Measurements from ENCODE around the gene VEGFA. TPM values are rescaled to one million over a fixed set of nuclear protein-coding genes. Genes with fewer than 3 reads are reported as not detected.

The VEGFA gene
- 35.5 and 37.2 TPM in 2 replicates for total RNA-seq (2014; rRNA removed; shearing (Covaris generic))
- 48.8 and 80.5 TPM in 2 replicates for polyA plus RNA-seq (2015; cell fraction: cytosol; rRNA removed)
- 507 and 526 TPM in 2 replicates for polyA plus RNA-seq (2015; cell fraction: nucleus; rRNA removed)

DNA sequence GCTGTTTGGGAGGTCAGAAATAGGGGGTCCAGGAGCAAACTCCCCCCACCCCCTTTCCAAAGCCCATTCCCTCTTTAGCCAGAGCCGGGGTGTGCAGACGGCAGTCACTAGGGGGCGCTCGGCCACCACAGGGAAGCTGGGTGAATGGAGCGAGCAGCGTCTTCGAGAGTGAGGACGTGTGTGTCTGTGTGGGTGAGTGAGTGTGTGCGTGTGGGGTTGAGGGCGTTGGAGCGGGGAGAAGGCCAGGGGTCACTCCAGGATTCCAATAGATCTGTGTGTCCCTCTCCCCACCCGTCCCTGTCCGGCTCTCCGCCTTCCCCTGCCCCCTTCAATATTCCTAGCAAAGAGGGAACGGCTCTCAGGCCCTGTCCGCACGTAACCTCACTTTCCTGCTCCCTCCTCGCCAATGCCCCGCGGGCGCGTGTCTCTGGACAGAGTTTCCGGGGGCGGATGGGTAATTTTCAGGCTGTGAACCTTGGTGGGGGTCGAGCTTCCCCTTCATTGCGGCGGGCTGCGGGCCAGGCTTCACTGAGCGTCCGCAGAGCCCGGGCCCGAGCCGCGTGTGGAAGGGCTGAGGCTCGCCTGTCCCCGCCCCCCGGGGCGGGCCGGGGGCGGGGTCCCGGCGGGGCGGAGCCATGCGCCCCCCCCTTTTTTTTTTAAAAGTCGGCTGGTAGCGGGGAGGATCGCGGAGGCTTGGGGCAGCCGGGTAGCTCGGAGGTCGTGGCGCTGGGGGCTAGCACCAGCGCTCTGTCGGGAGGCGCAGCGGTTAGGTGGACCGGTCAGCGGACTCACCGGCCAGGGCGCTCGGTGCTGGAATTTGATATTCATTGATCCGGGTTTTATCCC lies at the start of gene VEGFA:
Gene VEGFA, plus strand, starts transcription at position 686 of the 846 bp plus-strand sequence.
- peak; percentile 84 for DNase-seq (ENCODE audit: low read depth, low spot score)
- in situ Hi-C loops (cut with HindIII; ENCODE audit: low pct_unique_long_range_greater_than_20kb, low sequenced_read_pairs), result no loop called here

DNA sequence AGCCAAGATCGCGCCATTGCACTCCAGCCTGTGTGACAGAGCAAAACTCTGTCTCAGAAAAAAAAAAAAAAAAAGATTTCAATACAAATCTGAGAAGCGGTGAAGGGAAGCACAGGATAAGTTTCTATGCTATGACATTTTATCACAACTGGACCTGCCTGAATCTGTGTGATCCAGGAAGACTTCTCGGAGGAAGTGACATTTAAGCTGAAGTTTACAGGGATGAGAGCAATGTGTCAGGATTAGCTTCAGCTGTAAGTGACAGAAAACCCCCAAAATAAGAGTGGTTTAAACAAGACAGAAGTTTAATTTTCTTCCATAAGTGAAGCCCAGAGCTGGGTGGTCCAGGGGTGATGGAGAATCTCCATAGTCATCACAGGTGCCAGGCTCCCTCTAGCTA lies 49.0 kb upstream of the VEGFA start:
- in situ Hi-C loops (cut with HindIII; ENCODE audit: low pct_unique_long_range_greater_than_20kb, low sequenced_read_pairs), result no loop called here

GRCh38 chr6:43722920-43723545 lies 47.0 kb upstream of the VEGFA start:
- in situ Hi-C loops (cut with HindIII; ENCODE audit: low pct_unique_long_range_greater_than_20kb, low sequenced_read_pairs), result no loop called here
- DNase-seq (ENCODE audit: low read depth, low spot score), result no peak

More for the DNA sequence above, 49.0 kb upstream of the VEGFA start:
- no peak for DNase-seq (ENCODE audit: low read depth, low spot score)

DNA sequence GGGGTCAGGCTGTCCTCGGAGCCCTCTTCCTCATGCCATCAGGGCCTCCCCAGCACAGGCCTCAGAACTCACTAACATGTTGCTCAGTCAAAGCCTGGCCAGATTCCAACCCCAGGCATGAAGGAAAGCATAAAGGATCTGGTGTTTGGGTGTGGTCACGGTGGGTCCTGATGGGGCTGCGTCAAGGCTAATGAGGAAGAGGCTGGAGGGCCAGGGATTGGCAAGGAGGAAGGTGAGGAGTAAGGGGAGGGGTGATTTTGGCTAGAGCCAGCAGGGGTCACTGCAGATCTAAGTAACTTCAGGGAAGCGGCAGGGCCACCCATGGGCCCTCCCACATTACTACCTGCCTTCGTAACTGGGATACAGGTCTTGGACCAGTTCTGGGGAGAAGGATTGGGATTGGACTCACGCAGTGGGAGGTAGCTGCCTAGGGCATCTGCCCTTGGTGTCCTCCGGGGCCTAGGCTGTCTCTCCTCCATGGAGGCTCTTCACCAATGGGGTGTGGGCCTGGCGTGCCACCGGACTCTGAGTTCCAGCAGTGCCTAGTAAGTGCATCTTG lies 46.2 kb upstream of the VEGFA start:
- DNase-seq (ENCODE audit: low read depth, low spot score), result peak; percentile 81
- in situ Hi-C loops (cut with HindIII; ENCODE audit: low pct_unique_long_range_greater_than_20kb, low sequenced_read_pairs), result no loop called here

GRCh38 chr6:43724354-43724753 lies 45.7 kb upstream of the VEGFA start:
- no peak for DNase-seq (ENCODE audit: low read depth, low spot score)
- in situ Hi-C loops (cut with HindIII; ENCODE audit: low pct_unique_long_range_greater_than_20kb, low sequenced_read_pairs), result no loop called here

GRCh38 chr6:43724914-43725642 lies 44.9 kb upstream of the VEGFA start:
- in situ Hi-C loops (cut with HindIII; ENCODE audit: low pct_unique_long_range_greater_than_20kb, low sequenced_read_pairs), result no loop called here
- DNase-seq (ENCODE audit: low read depth, low spot score), result peak; percentile 53

GRCh38 chr6:43725643-43726580 lies 44.1 kb upstream of the VEGFA start:
- DNase-seq (ENCODE audit: low read depth, low spot score), result no peak
- in situ Hi-C loops (cut with HindIII; ENCODE audit: low pct_unique_long_range_greater_than_20kb, low sequenced_read_pairs), result no loop called here

- in situ Hi-C loops (cut with HindIII; ENCODE audit: low pct_unique_long_range_greater_than_20kb, low sequenced_read_pairs), result no loop called here
- DNase-seq (ENCODE audit: low read depth, low spot score), result no peak
Measured at GRCh38 chr6:43727634-43728033, 42.4 kb upstream of the VEGFA start.

GRCh38 chr6:43728586-43728985 lies 41.4 kb upstream of the VEGFA start:
- no peak for DNase-seq (ENCODE audit: low read depth, low spot score)
- in situ Hi-C loops (cut with HindIII; ENCODE audit: low pct_unique_long_range_greater_than_20kb, low sequenced_read_pairs), result no loop called here

DNA sequence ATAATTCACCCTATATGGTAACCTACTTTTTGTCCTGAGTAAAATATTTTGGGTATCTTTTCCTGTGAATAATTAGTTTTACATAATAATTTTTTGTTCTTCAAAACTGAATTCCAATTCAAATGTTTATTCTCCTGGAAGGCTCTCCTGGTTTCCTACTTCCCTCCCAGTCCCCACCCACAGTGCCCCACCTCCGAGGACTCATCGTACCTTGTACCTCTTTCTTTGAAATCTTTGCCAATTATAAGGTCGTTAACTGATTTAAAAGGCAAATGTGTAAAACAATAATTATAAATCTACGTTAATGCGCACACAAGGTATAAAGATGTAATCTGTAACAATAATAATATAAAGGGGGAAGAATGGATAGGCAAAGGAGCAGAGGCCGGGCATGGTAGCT lies 40.5 kb upstream of the VEGFA start:
- no peak for DNase-seq (ENCODE audit: low read depth, low spot score)
- in situ Hi-C loops (cut with HindIII; ENCODE audit: low pct_unique_long_range_greater_than_20kb, low sequenced_read_pairs), result no loop called here

- in situ Hi-C loops (cut with HindIII; ENCODE audit: low pct_unique_long_range_greater_than_20kb, low sequenced_read_pairs), result no loop called here
- DNase-seq (ENCODE audit: low read depth, low spot score), result no peak
Measured at GRCh38 chr6:43730634-43731033, 39.4 kb upstream of the VEGFA start.

GRCh38 chr6:43733471-43734293 lies 36.3 kb upstream of the VEGFA start:
- in situ Hi-C loops (cut with HindIII; ENCODE audit: low pct_unique_long_range_greater_than_20kb, low sequenced_read_pairs), result no loop called here
- no peak for DNase-seq (ENCODE audit: low read depth, low spot score)

DNA sequence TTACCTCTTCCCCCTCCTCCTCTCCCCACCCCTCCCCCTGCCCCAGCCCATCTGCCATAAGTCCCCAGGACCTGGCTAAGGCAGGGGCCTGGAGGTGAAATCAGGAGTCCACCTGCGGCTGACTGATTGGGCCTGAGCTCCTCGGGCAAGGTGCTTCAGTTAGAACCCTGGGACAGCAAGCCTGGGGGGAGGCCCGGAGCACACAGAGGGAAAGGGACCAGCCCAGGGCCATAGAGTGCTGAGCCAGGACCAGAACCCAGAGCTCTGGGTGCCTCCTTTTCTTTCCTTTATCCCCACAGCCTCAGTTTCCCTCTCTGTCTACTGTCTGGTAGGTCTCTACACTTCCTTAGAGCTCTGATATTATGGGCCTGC lies 35.7 kb upstream of the VEGFA start:
- in situ Hi-C loops (cut with HindIII; ENCODE audit: low pct_unique_long_range_greater_than_20kb, low sequenced_read_pairs), result no loop called here

GRCh38 chr6:43735642-43736199 lies 34.3 kb upstream of the VEGFA start:
- DNase-seq (ENCODE audit: low read depth, low spot score), result no peak
- in situ Hi-C loops (cut with HindIII; ENCODE audit: low pct_unique_long_range_greater_than_20kb, low sequenced_read_pairs), result no loop called here

More for the DNA sequence above, 35.7 kb upstream of the VEGFA start:
- DNase-seq (ENCODE audit: low read depth, low spot score), result no peak

DNA sequence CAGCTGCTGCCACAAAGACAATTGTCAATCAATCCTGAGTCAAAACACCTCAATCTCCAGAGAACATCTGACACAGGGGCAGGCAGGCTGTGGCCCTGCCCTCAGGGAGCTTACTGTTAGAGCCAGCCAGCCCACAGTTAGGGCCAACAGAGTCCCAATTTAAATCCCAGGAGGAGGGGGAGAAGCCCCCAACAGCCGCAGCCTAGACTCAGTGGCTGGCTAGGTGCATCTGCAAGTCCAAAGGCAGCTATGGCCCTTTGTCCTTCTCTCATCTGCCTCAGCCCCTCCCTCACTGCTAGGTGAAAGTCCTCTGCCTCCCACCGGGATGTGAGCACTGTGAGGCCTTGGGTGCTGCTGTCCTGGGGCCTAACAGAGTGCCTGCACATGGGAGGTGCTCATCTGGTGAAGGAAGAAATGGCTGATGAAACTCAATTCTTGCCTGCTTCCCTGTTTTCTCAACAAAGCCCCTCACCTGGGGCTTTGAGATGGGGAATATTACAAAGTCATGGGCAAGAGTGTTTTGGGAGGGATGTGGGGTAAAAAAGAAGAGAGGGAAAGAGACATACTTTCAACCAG lies 33.7 kb upstream of the VEGFA start:
- in situ Hi-C loops (cut with HindIII; ENCODE audit: low pct_unique_long_range_greater_than_20kb, low sequenced_read_pairs), result no loop called here
- no peak for DNase-seq (ENCODE audit: low read depth, low spot score)

GRCh38 chr6:43736844-43737243 lies 33.2 kb upstream of the VEGFA start:
- in situ Hi-C loops (cut with HindIII; ENCODE audit: low pct_unique_long_range_greater_than_20kb, low sequenced_read_pairs), result no loop called here
- DNase-seq (ENCODE audit: low read depth, low spot score), result no peak

Measured in SK-MEL-5 (cell line).